ENCODE data around the gene C1QL2.

Gene C1QL2

DNA sequence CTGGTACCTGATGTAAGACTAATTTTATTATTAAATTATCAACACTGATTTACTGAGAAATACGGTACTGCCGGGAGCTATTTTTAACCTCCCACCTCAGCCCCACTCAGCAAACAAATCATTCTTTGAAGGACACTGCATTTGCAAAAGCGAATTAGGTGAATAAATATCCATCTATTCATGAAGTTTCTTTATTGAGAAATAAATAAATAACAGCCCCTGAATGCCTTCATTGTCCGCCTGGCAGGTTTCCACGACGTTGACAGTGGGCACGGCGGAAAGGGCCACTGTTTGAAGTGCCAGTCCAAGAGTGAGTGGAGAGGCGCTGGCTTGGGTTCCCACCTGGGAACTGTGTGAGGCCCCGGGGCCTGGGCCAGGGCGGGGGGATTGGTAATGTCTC is 15.7 kb downstream of the C1QL2 start:
- TF ChIP-seq, protein P1, sequence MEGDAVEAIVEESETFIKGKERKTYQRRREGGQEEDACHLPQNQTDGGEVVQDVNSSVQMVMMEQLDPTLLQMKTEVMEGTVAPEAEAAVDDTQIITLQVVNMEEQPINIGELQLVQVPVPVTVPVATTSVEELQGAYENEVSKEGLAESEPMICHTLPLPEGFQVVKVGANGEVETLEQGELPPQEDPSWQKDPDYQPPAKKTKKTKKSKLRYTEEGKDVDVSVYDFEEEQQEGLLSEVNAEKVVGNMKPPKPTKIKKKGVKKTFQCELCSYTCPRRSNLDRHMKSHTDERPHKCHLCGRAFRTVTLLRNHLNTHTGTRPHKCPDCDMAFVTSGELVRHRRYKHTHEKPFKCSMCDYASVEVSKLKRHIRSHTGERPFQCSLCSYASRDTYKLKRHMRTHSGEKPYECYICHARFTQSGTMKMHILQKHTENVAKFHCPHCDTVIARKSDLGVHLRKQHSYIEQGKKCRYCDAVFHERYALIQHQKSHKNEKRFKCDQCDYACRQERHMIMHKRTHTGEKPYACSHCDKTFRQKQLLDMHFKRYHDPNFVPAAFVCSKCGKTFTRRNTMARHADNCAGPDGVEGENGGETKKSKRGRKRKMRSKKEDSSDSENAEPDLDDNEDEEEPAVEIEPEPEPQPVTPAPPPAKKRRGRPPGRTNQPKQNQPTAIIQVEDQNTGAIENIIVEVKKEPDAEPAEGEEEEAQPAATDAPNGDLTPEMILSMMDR (IDR thresholded peaks at IDR 0.05; ENCODE audit: insufficient read depth, missing control alignments): no peak
- FAIRE-seq (no peak), DNase-seq (ENCODE audit: insufficient read length, low spot score) (no peak)

DNA sequence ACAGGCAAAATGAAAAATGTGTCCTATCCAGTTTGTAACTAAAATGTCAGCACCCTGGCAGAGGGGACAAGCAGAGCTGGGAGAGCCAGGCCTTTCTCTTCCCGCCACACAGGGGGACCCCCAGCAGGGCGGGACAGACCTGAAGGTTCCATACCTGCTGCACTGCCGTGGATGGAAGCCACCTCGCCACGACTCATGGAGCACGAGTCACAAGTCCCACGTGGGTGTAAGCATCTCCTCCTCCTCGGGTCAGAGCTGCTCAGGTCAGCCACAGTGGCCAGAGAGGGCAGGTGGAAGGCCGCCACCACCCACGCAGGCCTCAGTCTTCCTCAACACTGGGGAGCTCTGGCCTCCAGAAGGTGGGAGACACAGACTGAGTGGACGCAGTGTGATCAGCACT is 21.0 kb downstream of the C1QL2 start:
- TF ChIP-seq, protein P1 (IDR thresholded peaks at IDR 0.05; ENCODE audit: insufficient read depth, missing control alignments): no peak
- DNase-seq (ENCODE audit: insufficient read length, low spot score) (no peak), FAIRE-seq (no peak)

- FAIRE-seq (no peak), DNase-seq (ENCODE audit: insufficient read length, low spot score) (no peak)
- TF ChIP-seq, protein P1 (IDR thresholded peaks at IDR 0.05; ENCODE audit: insufficient read depth, missing control alignments): no peak
Observed at GRCh38 chr2:119136872-119137271, 21.7 kb downstream of the C1QL2 start.

GRCh38 chr2:119136093-119136492 is 22.5 kb downstream of the C1QL2 start:
- TF ChIP-seq, protein P1 (IDR thresholded peaks at IDR 0.05; ENCODE audit: insufficient read depth, missing control alignments): no peak
- FAIRE-seq (no peak), DNase-seq (ENCODE audit: insufficient read length, low spot score) (no peak)

- DNase-seq (ENCODE audit: insufficient read length, low spot score) (no peak), FAIRE-seq (no peak)
- TF ChIP-seq, protein P1 (IDR thresholded peaks at IDR 0.05; ENCODE audit: insufficient read depth, missing control alignments): no peak
Observed at GRCh38 chr2:119134775-119135174, 23.8 kb downstream of the C1QL2 start.

- DNase-seq (ENCODE audit: insufficient read length, low spot score): no peak
- FAIRE-seq: no peak
- TF ChIP-seq, protein P1 (IDR thresholded peaks at IDR 0.05; ENCODE audit: insufficient read depth, missing control alignments): peak; percentile 40
Observed at GRCh38 chr2:119126650-119127049, 31.9 kb downstream of the C1QL2 start.

- TF ChIP-seq, protein P1 (IDR thresholded peaks at IDR 0.05; ENCODE audit: insufficient read depth, missing control alignments): no peak
- FAIRE-seq (no peak), DNase-seq (ENCODE audit: insufficient read length, low spot score) (no peak)
Observed at GRCh38 chr2:119123389-119123788, 35.2 kb downstream of the C1QL2 start.

Data from D721Med (cell line).